Left lung (tissue), 10 donors: ENCODE data around the gene QSOX2. TPM values are rescaled to one million over a fixed set of nuclear protein-coding genes. Genes with fewer than 3 reads are reported as not detected.
A peak's percentile ranks its signal among the peaks of the same experiment; 100 is the strongest.

Experiments
- ATAC-seq: fragments of 200-7000 bp; cut with Tn5 transposase; one replicate; pipeline ENCODE4 v1.9.1; 2020; ENCODE audit warnings: moderate library complexity
- DNase-seq, 4 donors: peaks; one replicate each; pipeline ENCODE4 v3.0.0-alpha.2; 2013 to 2020
- H3K27ac ChIP-seq, 2 donors: fragments of 200-600 bp; sonication (generic) in 1 of 2; one replicate each; pipeline versions ENCODE4 v1.5.0 to v1.8.0; 2020 to 2021
- H3K27me3 ChIP-seq, 2 donors: fragments of 200-600 bp; sonication (generic) in 1 of 2; one replicate each; pipeline versions ENCODE4 v1.5.0 to v1.8.0; 2020 to 2021
- H3K36me3 ChIP-seq, 2 donors: fragments of 200-600 bp; sonication (generic) in 1 of 2; one replicate each; pipeline versions ENCODE4 v1.5.0 to v1.8.0; 2020 to 2021
- H3K4me1 ChIP-seq, 2 donors: fragments of 200-600 bp; one replicate each; pipeline ENCODE4 v1.8.0; 2021
- H3K4me3 ChIP-seq, 2 donors: fragments of 200-600 bp; sonication (generic) in 1 of 2; one replicate each; pipeline versions ENCODE4 v1.5.0 to v1.8.0; 2020 to 2021; ENCODE audit warnings: mild to moderate bottlenecking in 1 of 2
- H3K9me3 ChIP-seq, 2 donors: fragments of 200-600 bp; sonication (generic) in 1 of 2; one replicate each; pipeline versions ENCODE4 v1.5.0 to v1.8.0; 2020 to 2021
- CTCF ChIP-seq, 2 donors: fragments of 200-600 bp; sonication (generic) in 1 of 2; IDR thresholded peaks; one replicate each; pipeline versions ENCODE4 v1.5.0 to v1.8.0; 2021; ENCODE audit warnings: antibody characterized with exemption in 2 of 2
- intact Hi-C, 2 donors: fragments of 100-400 bp; cut with DNase I; formaldehyde crosslinking; loops; one replicate each; pipeline versions ENCODE4 v1.11.2 to v1.14.2; 2022
- polyA plus RNA-seq, 6 donors: library from polyadenylated mRNA; unstranded; fragments of 120-200 nt; gene quantifications; one replicate each; pipeline ENCODE4 v1.2.1, GENCODE V29; 2013; ENCODE audit not compliant: insufficient read length in 6 of 6
- total RNA-seq, 2 donors: library from RNA; stranded (reverse); fragmentation: NEBNext Ultra II Directional; extraction: Animal tissue kit (Norgen Biotek cat#: 25700); gene quantifications; one replicate each; pipeline ENCODE4 v1.2.1, GENCODE V29; 2021
- donor health status: DM: no; HTN: yes; CAD: no.
- donor health status: DM: no; HTN: no; CAD: no.

QSOX2 gene
- total and polyA plus RNA-seq, 8 donors, result 9.5 to 15.4 (median 12.0) TPM

- Histone ChIP-seq H3K9me3 (no peaks in the 10 kb centered on the region), H3K36me3 (no peaks in the 10 kb centered on the region), H3K27me3 (peaks cover 47 to 99% of the 10 kb centered on the region in 2 donors), H3K27ac (no peak overlapping the region), H3K4me3 (no peak overlapping the region), H3K4me1 (no peaks in the 10 kb centered on the region)
- ATAC-seq (no peak), DNase-seq (no peak)
- intact Hi-C loops, result no loop called here
- TF ChIP-seq CTCF (IDR thresholded peaks at IDR 0.05), result no peak
These were observed 56.0 kb downstream of the QSOX2 start for GRCh38 chr9:136189394-136190236.

GRCh38 chr9:136187683-136188586 lies 57.7 kb downstream of the QSOX2 start:
- intact Hi-C loops, result no loop called here
- TF ChIP-seq CTCF (IDR thresholded peaks at IDR 0.05), result no peak
- DNase-seq (peak in 1 of 4 donors; percentile 56), ATAC-seq (no peak)
- Histone ChIP-seq H3K4me3 (no peak overlapping the region), H3K27ac (no peak overlapping the region), H3K9me3 (no peaks in the 10 kb centered on the region), H3K27me3 (peaks cover 31 to 99% of the 10 kb centered on the region in 2 donors), H3K36me3 (no peaks in the 10 kb centered on the region), H3K4me1 (no peaks in the 10 kb centered on the region)

- Histone ChIP-seq H3K4me1 (no peaks in the 10 kb centered on the region), H3K36me3 (no peaks in the 10 kb centered on the region), H3K9me3 (no peaks in the 10 kb centered on the region), H3K4me3 (no peak overlapping the region), H3K27ac (no peak overlapping the region), H3K27me3 (peaks cover 23 to 98% of the 10 kb centered on the region in 2 donors)
- TF ChIP-seq CTCF (IDR thresholded peaks at IDR 0.05), result no peak
- ATAC-seq (no peak), DNase-seq (peak in 1 of 4 donors; percentile 52)
- intact Hi-C loops, result no loop called here
These were observed 58.4 kb downstream of the QSOX2 start for GRCh38 chr9:136187197-136187596.

GRCh38 chr9:136186386-136186785 lies 59.2 kb downstream of the QSOX2 start:
- H3K27me3 ChIP-seq, result peaks cover 15 to 90% of the 10 kb centered on the region in 2 donors
- no peaks in the 10 kb centered on the region for H3K36me3 ChIP-seq
- ATAC-seq (no peak), DNase-seq (peak in 1 of 4 donors; percentile 71)
- H3K4me1 ChIP-seq, result no peaks in the 10 kb centered on the region
- no peaks in the 10 kb centered on the region for H3K9me3 ChIP-seq
- no peak overlapping the region for H3K27ac ChIP-seq
- no peak for TF ChIP-seq CTCF (IDR thresholded peaks at IDR 0.05)
- H3K4me3 ChIP-seq, result no peak overlapping the region
- intact Hi-C loops, result no loop called here
